ENCODE measurements around the gene ATP10B.

DNA sequence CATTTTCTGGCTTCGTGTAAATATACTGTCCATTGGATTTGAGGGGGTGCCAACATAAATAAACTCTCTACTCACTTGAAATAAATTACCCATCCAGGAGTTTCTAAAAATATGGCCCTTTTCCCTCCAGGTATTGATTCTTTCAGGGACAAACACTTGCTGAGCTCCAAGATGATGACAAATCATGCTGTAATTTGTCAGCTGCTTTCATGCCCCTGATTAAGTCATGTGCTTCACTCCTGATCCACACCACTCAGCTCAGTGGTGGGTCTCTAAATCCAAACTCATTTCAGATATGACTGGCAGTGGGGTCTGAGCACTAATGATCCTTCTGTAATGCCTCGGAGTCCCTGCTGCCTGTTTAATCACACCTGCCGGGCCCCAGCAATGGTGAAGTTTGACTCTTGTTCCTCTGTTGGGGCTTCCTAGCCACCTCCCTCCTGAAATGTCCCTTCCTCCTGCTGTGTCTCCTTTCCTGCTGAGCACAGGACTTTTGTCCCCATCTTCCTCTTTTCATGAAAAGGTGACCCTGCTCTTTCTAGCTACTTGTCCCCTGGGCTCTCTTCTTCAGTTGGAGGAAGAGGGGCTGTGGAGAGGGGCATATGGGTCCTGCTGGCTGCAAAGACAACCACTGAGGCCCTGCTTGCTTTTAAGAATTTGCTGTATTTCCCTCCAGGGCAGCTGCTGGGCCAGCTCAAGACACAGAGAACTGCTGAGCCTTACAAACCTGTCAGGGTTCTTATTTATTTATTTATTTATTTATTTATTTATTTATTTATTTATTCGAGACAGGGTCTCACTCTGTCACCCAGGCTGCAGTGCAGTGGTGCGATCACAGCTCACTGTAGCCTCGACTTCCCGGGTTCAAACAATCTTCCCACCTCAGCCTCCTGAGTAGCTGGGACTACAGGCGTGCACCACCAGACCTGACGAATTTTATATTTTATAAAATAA is 200.0 kb downstream of the ATP10B start:
- no peak for TF ChIP-seq YY1 (IDR thresholded peaks at IDR 0.05; ENCODE audit: insufficient read depth, insufficient read length)
- no peak for TF ChIP-seq ZNF274 (IDR thresholded peaks at IDR 0.05; ENCODE audit: low read depth, low read length)
- TF ChIP-seq SUZ12 (IDR thresholded peaks at IDR 0.05; ENCODE audit: extremely low read depth, insufficient read depth, insufficient read length), result no peak
